Heart left ventricle (tissue), 13 donors: Measurements from ENCODE around the gene ERC1.

Experiments
- POLR2A ChIP-seq, 2 donors: fragments of 450-650 bp; IDR thresholded peaks; one replicate each; pipeline ENCODE4 v1.6.1; 2017; ENCODE audit warnings: antibody characterized with exemption in 2 of 2, mild to moderate bottlenecking in 2 of 2, moderate library complexity in 2 of 2
- TF ChIP-seq, protein P1 (sequence below), 12 donors: fragments of 200-600 bp; sonication (generic) in 4 of 12; IDR thresholded peaks; one replicate each; pipeline versions ENCODE4 v1.5.0 to v1.8.0; 2018 to 2022; ENCODE audit warnings: antibody characterized with exemption in 12 of 12, mild to moderate bottlenecking in 5 of 12
- donor health status: ischemic (EF 13 %, LVEDD 7.1; RV severe dilation, severe dysfunction).
- donor health status: DM: no; HTN: yes; CAD: no.
- donor health status: DM: no; HTN: no; CAD: no.
- donor health status: ischemic (EF 25% LVEDD 6.9; RV normal size, moderate dysfunction).
- donor health status: ischemic (EF 25% LVEDD 5.7; RV mildly dilated, moderate dysfunction).
- donor health status: ischemic (EF 35%, LVEDD 5.7; RV mildly dilated, moderate dysfunction).
- donor health status: nonischemic (EF 11% LVEDD 7.7; RV severe dilation, severe dysfunction).
- donor health status: DM: yes; HTN: yes; CAD: no.
- donor health status: PGD.
- donor health status: ischemic (EF 29% LVEDD 5.4; RV normal size, mild dysfunction).
- donor health status: nonischemic (EF 23%, LVEDD 6.1; RV moderate dilation, normal function).

DNA sequence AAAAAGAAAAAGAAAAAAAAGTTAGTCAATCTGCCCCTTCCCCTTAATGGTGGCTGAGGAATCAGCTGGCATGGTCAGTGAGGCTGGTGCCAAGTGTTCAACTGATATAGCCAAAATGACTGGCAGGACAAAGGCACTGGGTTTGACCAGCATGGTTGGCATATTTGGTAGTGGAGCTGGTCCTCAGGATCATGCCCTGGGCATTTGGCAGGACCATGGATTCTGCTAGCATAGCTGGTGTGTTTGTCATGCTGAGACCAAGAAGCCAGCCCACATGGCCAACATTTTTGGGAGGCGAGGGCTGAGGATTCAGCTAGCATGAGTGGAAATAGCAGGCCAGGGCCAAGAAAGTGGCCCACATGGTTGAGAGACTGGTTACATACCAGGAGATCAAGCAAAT lies 466.9 kb downstream of the ERC1 start:
- TF ChIP-seq POLR2A (IDR thresholded peaks at IDR 0.05), result no peak
- TF ChIP-seq, protein P1, sequence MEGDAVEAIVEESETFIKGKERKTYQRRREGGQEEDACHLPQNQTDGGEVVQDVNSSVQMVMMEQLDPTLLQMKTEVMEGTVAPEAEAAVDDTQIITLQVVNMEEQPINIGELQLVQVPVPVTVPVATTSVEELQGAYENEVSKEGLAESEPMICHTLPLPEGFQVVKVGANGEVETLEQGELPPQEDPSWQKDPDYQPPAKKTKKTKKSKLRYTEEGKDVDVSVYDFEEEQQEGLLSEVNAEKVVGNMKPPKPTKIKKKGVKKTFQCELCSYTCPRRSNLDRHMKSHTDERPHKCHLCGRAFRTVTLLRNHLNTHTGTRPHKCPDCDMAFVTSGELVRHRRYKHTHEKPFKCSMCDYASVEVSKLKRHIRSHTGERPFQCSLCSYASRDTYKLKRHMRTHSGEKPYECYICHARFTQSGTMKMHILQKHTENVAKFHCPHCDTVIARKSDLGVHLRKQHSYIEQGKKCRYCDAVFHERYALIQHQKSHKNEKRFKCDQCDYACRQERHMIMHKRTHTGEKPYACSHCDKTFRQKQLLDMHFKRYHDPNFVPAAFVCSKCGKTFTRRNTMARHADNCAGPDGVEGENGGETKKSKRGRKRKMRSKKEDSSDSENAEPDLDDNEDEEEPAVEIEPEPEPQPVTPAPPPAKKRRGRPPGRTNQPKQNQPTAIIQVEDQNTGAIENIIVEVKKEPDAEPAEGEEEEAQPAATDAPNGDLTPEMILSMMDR (IDR thresholded peaks at IDR 0.05), result no peak
